NCI-H2029 treated with DMSO at 0.1 percent for 48 hours (cell line): ENCODE measurements around the gene MANBA.
"Not testable (repeated sequence)": the region's sequence is repeated elsewhere in the genome, so short reads cannot be mapped to it uniquely, and the experiment has no call there.

ENCODE experiments used
- DNase-seq: peaks from one replicate; lab custom pipeline; 2025; lab: John Stamatoyannopoulos, UW

MANBA gene

DNA sequence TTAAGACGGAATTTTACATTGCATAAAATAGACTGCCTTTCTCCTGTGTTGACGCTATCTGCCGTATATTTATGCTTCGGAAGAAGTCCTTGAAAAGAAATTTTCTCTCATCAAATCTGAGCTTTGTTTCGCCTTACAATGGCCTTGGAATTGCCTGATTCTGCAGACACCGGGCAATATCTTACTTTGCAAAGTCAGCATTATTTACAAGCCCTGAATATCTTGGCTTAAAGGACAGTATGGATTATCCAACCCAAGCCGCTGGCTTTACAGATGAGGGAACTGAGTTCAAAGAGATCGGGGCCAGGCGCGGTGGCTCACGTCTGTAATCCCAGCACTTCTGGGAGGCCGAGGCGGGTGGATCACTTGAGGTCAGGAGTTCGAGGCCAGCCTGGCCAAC, 1.1 kb upstream of the MANBA start:
- no peak for DNase-seq

DNA sequence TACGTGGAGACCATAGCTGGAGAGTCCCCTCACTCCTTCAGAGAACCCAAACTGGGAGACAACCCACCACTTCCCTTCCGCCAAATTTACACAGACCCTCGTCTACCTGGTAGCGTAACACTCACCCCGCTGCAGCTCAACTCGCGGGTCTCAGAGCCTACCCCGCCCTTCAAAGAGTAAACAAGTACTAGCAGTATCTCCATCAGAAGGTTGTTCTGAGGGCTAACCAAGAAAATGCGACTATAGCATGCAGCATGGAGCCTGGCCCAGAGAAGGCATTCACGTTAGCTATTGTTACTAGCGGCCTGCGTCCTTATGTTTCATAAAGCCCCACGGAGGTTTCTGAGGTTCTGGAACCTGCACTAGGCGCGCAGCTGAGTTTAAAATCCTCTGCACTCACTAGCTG, 531 bp upstream of the MANBA start:
- no peak for DNase-seq

DNA sequence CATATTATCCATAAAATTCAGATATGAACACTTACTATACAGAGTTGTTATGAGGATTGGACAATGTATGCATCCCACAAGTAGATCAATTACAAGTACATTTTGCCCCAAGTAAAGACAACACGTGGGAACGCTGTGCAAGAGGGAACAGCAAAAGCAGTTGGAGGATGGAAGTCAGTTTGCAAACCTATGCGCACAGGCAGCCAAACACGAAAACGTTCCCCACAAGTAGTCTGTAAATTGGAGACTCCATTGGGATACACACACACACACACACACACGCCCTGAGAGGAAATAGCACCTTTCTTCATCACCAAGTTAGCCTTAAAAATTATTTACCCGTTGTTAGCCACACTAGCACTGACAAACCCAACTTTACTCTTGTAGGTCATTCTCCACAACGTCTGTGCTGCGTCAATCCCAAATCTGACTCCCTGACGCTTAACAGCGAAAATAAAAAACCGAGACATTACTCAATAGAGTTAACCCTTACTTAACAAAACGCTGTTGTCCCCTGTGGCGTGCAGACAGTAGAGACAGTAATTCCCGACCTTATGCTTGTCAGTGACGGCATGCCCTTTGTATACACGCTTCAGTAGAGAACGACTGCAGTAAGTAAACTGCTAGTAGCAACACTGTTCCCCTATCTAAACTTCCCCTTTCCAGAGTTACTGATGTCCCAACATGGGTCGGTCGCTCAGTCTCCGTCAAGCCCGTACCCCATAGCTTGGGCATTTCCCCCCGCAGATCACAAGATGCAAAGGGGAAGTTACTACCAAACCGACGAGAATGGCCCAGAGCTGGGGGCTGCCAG, 730 bp downstream of the MANBA start:
- no peak for DNase-seq

DNA sequence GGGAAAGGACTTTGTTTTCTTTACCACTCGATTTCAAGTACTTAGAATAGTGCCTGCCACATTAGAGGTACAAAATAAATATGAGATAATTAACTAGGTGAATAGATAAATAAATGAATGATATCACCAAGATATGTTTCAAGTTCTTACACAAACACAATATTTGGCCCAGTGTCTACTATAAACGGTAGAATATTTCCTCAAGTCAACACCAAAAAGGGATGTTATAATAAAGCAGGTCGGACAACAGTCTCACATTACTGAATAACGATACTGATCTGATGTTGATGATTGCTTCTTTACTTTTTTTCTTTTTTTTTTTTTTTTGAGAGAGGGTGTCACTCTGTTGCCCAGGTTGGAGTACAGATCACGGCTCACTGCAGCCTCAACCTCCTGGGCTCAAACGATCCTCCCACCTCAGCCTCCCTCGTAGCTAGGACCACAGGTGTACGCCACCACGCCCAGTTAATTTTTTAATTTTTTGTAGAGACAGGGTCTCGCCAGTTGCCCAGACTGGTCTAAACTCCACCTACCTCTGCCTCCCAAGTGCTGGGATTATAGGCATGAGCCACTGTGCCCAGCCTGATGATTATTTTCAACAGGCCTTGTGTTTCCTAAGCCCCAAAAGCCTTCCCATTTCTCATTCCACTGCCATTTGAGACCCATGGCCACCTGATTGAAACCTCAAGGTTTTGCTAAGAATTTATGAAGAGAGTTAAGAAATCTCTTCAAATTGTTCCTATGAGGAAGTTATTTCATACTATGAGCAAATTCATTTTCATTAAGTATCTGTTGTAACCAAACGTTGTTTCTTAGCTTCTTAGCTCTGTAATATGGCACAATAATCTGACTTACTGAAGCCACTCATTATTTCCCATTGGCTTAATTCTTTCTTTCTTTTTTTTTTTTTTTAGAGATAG, 2.3 kb downstream of the MANBA start:
- peak; percentile 33 for DNase-seq

- no peak for DNase-seq
Observed at GRCh38 chr4:102757681-102758080, 3.1 kb downstream of the MANBA start.

DNA sequence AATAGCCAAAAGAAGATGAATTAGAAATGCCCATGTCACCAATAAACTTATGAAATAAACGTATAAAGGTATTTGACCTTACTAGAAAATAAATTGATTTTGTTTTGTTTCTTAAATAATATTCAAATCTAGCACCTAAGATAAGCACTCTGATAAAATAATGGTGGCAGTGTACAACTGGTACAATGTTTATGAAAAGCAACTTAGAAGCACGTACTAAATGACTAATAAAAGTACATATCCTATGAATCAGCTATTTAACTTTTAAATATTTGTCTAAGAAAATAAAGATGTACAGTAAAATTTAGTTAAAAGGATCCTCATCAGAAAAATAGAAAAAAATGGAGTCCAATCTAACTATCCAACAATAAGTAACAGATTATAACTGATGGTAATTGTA, 6.7 kb downstream of the MANBA start:
- DNase-seq: no peak

GRCh38 chr4:102751941-102752340, 8.8 kb downstream of the MANBA start:
- DNase-seq: no peak

DNA sequence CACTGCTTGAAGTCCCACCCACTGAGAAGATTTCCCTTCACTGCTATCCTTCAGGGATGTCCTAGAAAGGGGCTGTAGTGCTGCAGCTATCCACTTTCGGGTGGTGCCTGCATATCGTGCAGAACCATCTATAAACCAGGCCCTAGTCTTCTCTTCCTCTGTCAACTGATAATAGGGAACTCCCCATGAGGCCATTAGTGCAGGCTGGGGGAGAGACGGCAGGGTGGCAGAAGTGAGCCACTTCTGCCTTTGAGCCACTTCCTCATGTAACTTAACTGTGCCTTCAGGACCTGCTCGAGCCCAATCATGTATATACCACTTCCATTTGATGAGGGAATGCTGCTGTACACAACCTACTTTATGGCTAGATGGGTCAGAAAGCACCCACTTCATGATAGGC, 17.4 kb downstream of the MANBA start:
- DNase-seq: not testable (repeated sequence)

- not testable (repeated sequence) for DNase-seq
Observed at GRCh38 chr4:102738802-102739201, 22.0 kb downstream of the MANBA start.

GRCh38 chr4:102736636-102737549, 23.9 kb downstream of the MANBA start:
- DNase-seq: no peak

DNA sequence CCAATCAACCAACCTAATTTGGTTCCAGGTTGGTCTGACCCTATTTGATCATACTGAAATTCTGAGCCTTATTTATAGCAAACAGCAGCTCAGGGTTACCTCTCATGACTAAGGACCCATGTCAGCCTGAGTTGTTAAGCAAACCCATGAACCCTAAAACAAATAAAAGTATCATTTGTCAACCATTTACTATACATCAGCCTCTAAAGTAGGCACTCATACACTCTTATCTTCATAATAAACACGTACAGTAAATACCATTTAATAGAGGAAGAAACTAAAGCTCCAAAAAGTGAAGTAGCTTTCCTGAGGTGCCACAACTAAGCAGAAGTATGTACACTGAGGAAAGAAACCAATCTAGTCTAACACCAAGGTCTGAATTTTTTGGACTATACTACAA, 25.2 kb downstream of the MANBA start:
- DNase-seq: peak; percentile 37

- DNase-seq: no peak
Observed at GRCh38 chr4:102734591-102735385, 26.0 kb downstream of the MANBA start.

- DNase-seq: no peak
Observed at GRCh38 chr4:102734116-102734515, 26.7 kb downstream of the MANBA start.

GRCh38 chr4:102733084-102733483, 27.7 kb downstream of the MANBA start:
- no peak for DNase-seq

- DNase-seq: no peak
Observed at GRCh38 chr4:102732678-102733077, 28.1 kb downstream of the MANBA start.

DNA sequence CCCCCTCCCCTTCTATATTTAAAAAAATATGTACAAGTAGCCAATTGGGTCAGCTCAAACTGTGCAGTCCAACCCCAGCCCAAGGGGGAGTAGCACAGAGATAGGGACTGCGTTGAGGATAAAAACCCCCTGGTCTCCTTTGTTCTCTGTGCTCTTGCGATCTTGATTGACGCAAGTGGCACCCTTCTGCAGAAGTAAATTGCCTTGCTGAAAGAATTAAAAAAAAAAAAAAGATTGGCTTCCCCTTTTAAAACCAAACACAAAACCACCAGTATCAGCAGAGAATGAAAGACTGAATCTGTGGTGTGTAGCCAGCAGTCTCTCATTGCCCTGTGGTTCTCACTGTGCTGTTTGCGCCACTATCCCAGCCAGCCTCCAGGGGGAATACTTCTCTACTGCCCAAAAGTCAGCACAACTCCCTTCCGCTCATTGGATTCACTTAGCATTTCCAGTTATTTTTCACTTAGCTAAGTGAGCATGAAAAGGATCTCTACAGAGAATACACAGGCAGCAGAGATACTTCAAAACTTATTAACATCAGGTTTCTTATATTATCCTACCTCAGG, 29.7 kb downstream of the MANBA start:
- DNase-seq: no peak

- peak; percentile 60 for DNase-seq
Observed at GRCh38 chr4:102729486-102729885, 31.3 kb downstream of the MANBA start.

- not testable (repeated sequence) for DNase-seq
Observed at GRCh38 chr4:102726919-102727318, 33.8 kb downstream of the MANBA start.

GRCh38 chr4:102726068-102726467, 34.7 kb downstream of the MANBA start:
- no peak for DNase-seq

- no peak for DNase-seq
Observed at GRCh38 chr4:102725229-102725628, 35.5 kb downstream of the MANBA start.

DNA sequence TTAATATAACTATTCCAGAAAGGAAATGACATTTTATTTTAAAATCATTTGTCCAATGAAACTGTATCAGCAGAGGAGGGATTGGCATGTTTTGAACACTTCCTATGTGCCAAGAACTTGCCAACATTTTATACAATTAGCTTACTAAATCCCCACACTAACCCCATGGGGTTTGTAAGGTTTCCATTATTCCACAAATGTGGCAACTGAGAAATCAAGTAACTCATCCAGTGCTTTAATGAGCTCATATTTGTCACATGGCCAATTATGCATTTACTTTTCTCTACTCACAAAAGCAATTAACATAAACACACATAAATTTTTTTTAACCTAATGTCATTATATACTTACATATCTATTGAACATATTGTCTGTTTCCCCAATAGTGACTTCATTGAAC, 37.3 kb downstream of the MANBA start:
- DNase-seq: no peak
